Measurements from ENCODE around the gene SUSD1. TPM values are rescaled to one million over a fixed set of nuclear protein-coding genes. Genes with fewer than 3 reads are reported as not detected.

Gene SUSD1
- total and polyA plus RNA-seq, 2 donors (not counting 1 experiment from before 2014, with no cell fraction given), result 5.7 to 7.5 TPM

DNA sequence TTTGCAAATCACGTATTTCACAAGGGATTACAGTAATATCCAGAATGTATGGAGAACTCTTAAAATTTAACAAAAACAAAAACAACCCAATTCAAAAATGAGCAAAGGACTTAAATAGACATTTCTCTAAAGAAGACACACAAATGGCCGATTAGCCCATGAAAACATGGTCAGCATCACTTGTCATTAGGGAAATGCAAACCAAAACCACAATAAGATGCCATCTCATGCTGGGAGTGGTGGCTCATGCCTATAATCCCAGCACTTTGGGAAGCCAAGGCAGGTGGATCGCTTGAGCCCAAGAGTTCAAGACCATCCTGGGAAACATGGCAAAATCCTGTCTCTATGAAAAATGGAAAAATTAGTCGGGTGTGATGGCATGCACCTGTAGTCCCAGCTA, 120.2 kb downstream of the SUSD1 start:
- DNase-seq, result no peak
- Histone ChIP-seq H3K4me3 (ENCODE audit: control extremely low read depth in 1 of 5, extremely low read depth in 1 of 5, insufficient read depth in 1 of 5, low read depth in 2 of 5, low read length in 4 of 5) (no peak overlapping the region), H3K36me3 (replicated peaks in 1 of 2; ENCODE audit: control extremely low read depth in 1 of 2, control insufficient read depth in 1 of 2, extremely low read depth in 1 of 2, insufficient read depth in 2 of 2, low read length in 1 of 2) (no peaks in the 10 kb centered on the region), H3K4me1 (ENCODE audit: control insufficient read depth in 2 of 2, insufficient read depth in 2 of 2, low read length in 2 of 2) (peaks cover 23 to 29% of the 10 kb centered on the region in 2 donors), H3K27me3 (replicated peaks in 1 of 4; ENCODE audit: control extremely low read depth in 1 of 4, control insufficient read depth in 3 of 4, insufficient read depth in 4 of 4, low read length in 3 of 4) (no peaks in the 10 kb centered on the region), H3K9me3 (ENCODE audit: control extremely low read depth in 1 of 3, control insufficient read depth in 2 of 3, insufficient read depth in 1 of 3, low read length in 2 of 3) (no peaks in the 10 kb centered on the region), H3K27ac (ENCODE audit: low read length in 2 of 2) (no peak overlapping the region), H4K20me1 (ENCODE audit: control insufficient read depth, insufficient read depth, low read length, poor library complexity, severe bottlenecking) (no peaks in the 10 kb centered on the region), H3K9ac (ENCODE audit: low read length) (no peak overlapping the region), H3K79me2 (ENCODE audit: control insufficient read depth, insufficient read depth, low read length) (no peaks in the 10 kb centered on the region), H2AFZ (ENCODE audit: insufficient read depth, low read depth, low read length, poor library complexity, severe bottlenecking) (no peak overlapping the region), H3K4me2 (replicated peaks; ENCODE audit: low read depth, low read length, poor library complexity, severe bottlenecking) (no peak overlapping the region)
- Mint-ChIP-seq H3K4me3 (no peak overlapping the region), H3K4me1 (peaks cover 58% of the 10 kb centered on the region), H3K9me3 (ENCODE audit: insufficient read depth) (no peaks in the 10 kb centered on the region), H3K27me3 (no peaks in the 10 kb centered on the region), H3K27ac (no peak overlapping the region)
- intact Hi-C loops (cut with micrococcal nuclease), result no loop called here
- WGBS (ENCODE audit: insufficient coverage), result 100% methylated on average over 2 of the region's 4 CpGs
- POLR2A ChIA-PET, result interaction anchor here (0.7 kb wide), 1 partner anchor 78 kb away, joined by 4 read pairs; no protein-coding TSS in a partner anchor
- no peak for ATAC-seq (ENCODE audit: low read depth)
- CTCF ChIA-PET, result no interaction called here
- TF ChIP-seq, protein P1, sequence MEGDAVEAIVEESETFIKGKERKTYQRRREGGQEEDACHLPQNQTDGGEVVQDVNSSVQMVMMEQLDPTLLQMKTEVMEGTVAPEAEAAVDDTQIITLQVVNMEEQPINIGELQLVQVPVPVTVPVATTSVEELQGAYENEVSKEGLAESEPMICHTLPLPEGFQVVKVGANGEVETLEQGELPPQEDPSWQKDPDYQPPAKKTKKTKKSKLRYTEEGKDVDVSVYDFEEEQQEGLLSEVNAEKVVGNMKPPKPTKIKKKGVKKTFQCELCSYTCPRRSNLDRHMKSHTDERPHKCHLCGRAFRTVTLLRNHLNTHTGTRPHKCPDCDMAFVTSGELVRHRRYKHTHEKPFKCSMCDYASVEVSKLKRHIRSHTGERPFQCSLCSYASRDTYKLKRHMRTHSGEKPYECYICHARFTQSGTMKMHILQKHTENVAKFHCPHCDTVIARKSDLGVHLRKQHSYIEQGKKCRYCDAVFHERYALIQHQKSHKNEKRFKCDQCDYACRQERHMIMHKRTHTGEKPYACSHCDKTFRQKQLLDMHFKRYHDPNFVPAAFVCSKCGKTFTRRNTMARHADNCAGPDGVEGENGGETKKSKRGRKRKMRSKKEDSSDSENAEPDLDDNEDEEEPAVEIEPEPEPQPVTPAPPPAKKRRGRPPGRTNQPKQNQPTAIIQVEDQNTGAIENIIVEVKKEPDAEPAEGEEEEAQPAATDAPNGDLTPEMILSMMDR (IDR thresholded peaks at IDR 0.05), result no peak
- no peak for TF ChIP-seq EZH2 (IDR thresholded peaks at IDR 0.05; ENCODE audit: borderline replicate concordance, insufficient read depth, low read depth, low read length, poor library complexity, severe bottlenecking)

DNA sequence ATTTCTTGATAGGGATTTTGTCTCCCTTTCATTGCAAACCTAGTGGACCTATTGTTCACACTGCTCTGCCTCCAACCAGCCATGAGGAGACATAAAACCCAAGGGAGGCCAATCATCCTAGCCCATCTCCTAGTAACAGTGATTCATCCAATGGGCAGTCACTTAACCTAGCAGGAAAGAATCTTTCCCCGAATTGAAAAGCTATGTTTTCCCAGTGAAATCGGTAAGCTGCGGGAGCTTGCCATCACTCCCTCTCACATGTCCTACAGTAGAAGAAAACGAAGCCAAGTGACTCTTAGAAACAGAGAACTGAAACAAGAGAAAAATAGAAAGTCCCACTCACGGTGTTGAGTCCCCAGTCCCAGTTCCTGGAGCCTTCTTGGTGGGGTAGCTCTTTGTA, 123.3 kb downstream of the SUSD1 start:
- CTCF ChIA-PET, result interaction anchor here (2.7 kb wide), 1 partner anchor 23 kb away, joined by 18 read pairs; no protein-coding TSS in a partner anchor
- H3K4me3 ChIP-seq (ENCODE audit: control extremely low read depth in 1 of 5, extremely low read depth in 1 of 5, insufficient read depth in 1 of 5, low read depth in 2 of 5, low read length in 4 of 5), result peak overlapping the region in 1 of 5 experiments; percentile 15
- H4K20me1 ChIP-seq (ENCODE audit: control insufficient read depth, insufficient read depth, low read length, poor library complexity, severe bottlenecking), result no peaks in the 10 kb centered on the region
- TF ChIP-seq, protein P1 (IDR thresholded peaks at IDR 0.05), result no peak
- no peak for TF ChIP-seq EZH2 (IDR thresholded peaks at IDR 0.05; ENCODE audit: borderline replicate concordance, insufficient read depth, low read depth, low read length, poor library complexity, severe bottlenecking)
- Mint-ChIP-seq H3K27ac (peak overlapping the region; percentile 72), H3K27me3 (no peaks in the 10 kb centered on the region), H3K4me1 (peaks cover 44% of the 10 kb centered on the region), H3K9me3 (ENCODE audit: insufficient read depth) (peaks cover 2% of the 10 kb centered on the region), H3K4me3 (peak overlapping the region; percentile 56)
- no peaks in the 10 kb centered on the region for H3K27me3 ChIP-seq (replicated peaks in 1 of 4; ENCODE audit: control extremely low read depth in 1 of 4, control insufficient read depth in 3 of 4, insufficient read depth in 4 of 4, low read length in 3 of 4)
- H3K36me3 ChIP-seq (replicated peaks in 1 of 2; ENCODE audit: control extremely low read depth in 1 of 2, control insufficient read depth in 1 of 2, extremely low read depth in 1 of 2, insufficient read depth in 2 of 2, low read length in 1 of 2), result no peaks in the 10 kb centered on the region
- ATAC-seq (ENCODE audit: low read depth), result peak; percentile 58
- no peak overlapping the region for H3K27ac ChIP-seq (ENCODE audit: low read length in 2 of 2)
- H2AFZ ChIP-seq (ENCODE audit: insufficient read depth, low read depth, low read length, poor library complexity, severe bottlenecking), result no peak overlapping the region
- H3K79me2 ChIP-seq (ENCODE audit: control insufficient read depth, insufficient read depth, low read length), result no peaks in the 10 kb centered on the region
- POLR2A ChIA-PET, result interaction anchor here (0.7 to 0.9 kb wide), 2 partner anchors 23 to 103 kb away, joined by 3 to 13 read pairs; no protein-coding TSS in a partner anchor
- H3K4me2 ChIP-seq (replicated peaks; ENCODE audit: low read depth, low read length, poor library complexity, severe bottlenecking), result peak overlapping the region; percentile 31
- no peak overlapping the region for H3K9ac ChIP-seq (ENCODE audit: low read length)
- 67% methylated on average over 1 of the region's 5 CpGs for WGBS (ENCODE audit: insufficient coverage)
- peaks cover 25% of the 10 kb centered on the region in 2 donors for H3K4me1 ChIP-seq (ENCODE audit: control insufficient read depth in 2 of 2, insufficient read depth in 2 of 2, low read length in 2 of 2)
- peaks cover 0 to 10% (median 3%) of the 10 kb centered on the region in 3 donors for H3K9me3 ChIP-seq (ENCODE audit: control extremely low read depth in 1 of 3, control insufficient read depth in 2 of 3, insufficient read depth in 1 of 3, low read length in 2 of 3)
- intact Hi-C loops (cut with micrococcal nuclease), result no loop called here
- DNase-seq, result peak; percentile 49

All from B cell (primary cell).